Thyroid gland (tissue), 4 donors: ENCODE measurements around the gene SLC35E3. TPM values are rescaled to one million over a fixed set of nuclear protein-coding genes. Genes with fewer than 3 reads are reported as not detected.

Experiments
- DNase-seq, 2 donors: peaks; one replicate each; pipeline ENCODE4 v3.0.0-alpha.2; 2019
- H3K27ac ChIP-seq, 3 donors: fragments of 200-600 bp; sonication (generic); 1 replicate in 2 of 3; 2 replicates in 1 of 3; pipeline ENCODE4 v1.5.1; 2016 to 2019; ENCODE audit warnings: mild to moderate bottlenecking in 1 of 3, moderate library complexity in 1 of 3
- H3K27me3 ChIP-seq: fragments of 200-600 bp; sonication (generic); one replicate; pipeline ENCODE4 v1.5.1; 2019
- H3K36me3 ChIP-seq, 2 donors: fragments of 200-600 bp; sonication (generic); one replicate each; pipeline ENCODE4 v1.5.1; 2016 to 2019
- H3K4me1 ChIP-seq, 2 donors: fragments of 200-600 bp; sonication (generic); one replicate each; pipeline ENCODE4 v1.5.1; 2017 to 2019
- H3K4me3 ChIP-seq, 3 donors: fragments of 200-600 bp; sonication (generic); replicated peaks in 1 of 3; 1 replicate in 2 of 3; 2 replicates in 1 of 3; pipeline ENCODE4 v1.5.1; 2016; ENCODE audit warnings: mild to moderate bottlenecking in 1 of 3
- H3K9me3 ChIP-seq: fragments of 200-600 bp; sonication (generic); one replicate; pipeline ENCODE4 v1.5.1; 2017
- CTCF ChIP-seq, 6 experiments: fragments of 200-600 bp in 3 of 6; fragments of 450-650 bp in 3 of 6; sonication (generic) in 3 of 6; IDR thresholded peaks; one replicate each; pipeline ENCODE4 v1.5.1; 2016 to 2019; ENCODE audit warnings: antibody characterized with exemption in 6 of 6, mild to moderate bottlenecking in 2 of 6, inconsistent platforms in 1 of 6, moderate library complexity in 1 of 6
- POLR2A ChIP-seq, 2 donors: fragments of 450-650 bp; IDR thresholded peaks; one replicate each; pipeline ENCODE4 v1.6.1; 2017; ENCODE audit warnings: antibody characterized with exemption in 2 of 2, mild to moderate bottlenecking in 2 of 2, moderate library complexity in 1 of 2
- WGBS, 2 donors: methylation state at CpG; one replicate each; pipeline ENCODE4 v1.1.5; 2017; 5-methylcytosine and 5-hydroxymethylcytosine counted together
- intact Hi-C: fragments of 100-400 bp; cut with DNase I; formaldehyde crosslinking; loops from one replicate; pipeline ENCODE4 v1.15.1; 2023
- total RNA-seq, 4 donors: library from RNA; depleted of rRNA; stranded (reverse); fragments of >200 nt; gene quantifications; one replicate each; pipeline ENCODE4 v1.2.3, GENCODE V29; 2016

SLC35E3 gene
- total RNA-seq, 4 donors from 2014 or later = 2.1 to 4.0 (median 2.3) TPM

DNA sequence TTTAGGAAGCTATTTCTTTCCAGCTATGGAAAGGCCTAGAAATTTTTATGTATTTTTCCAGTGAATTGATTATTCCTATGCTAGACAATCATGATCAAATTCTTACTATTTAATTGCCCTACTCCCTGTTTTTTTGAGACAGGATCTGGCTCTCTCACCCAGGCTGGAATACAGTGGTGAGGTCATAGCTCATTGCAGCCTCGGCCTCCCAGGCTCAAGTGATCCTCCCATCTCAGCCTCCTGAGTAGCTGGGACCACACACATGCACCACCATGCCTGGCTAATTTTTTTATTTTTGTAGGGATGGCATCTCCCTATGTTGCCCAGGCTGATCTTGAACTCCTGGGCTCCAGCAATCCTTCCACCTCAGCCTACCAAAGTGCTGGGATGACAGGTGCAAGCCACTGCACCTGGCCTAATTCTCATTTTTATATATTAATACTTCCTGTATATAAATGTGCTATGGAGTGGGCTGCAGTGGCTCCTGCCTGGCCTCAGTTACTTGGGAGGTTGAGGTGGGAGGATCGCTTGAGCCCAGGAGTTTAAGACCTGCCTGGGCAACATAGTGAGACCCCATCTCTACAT lies 46.0 kb downstream of the SLC35E3 start:
- Histone ChIP-seq H3K4me3 (no peak overlapping the region), H3K36me3 (no peaks in the 10 kb centered on the region), H3K9me3 (no peaks in the 10 kb centered on the region), H3K4me1 (no peaks in the 10 kb centered on the region), H3K27ac (no peak overlapping the region), H3K27me3 (no peaks in the 10 kb centered on the region)
- 94 to 98% methylated on average over 2 of the region's 2 CpGs for WGBS, 2 donors
- no peak for DNase-seq
- no peak for TF ChIP-seq POLR2A (IDR thresholded peaks at IDR 0.05)
- TF ChIP-seq CTCF (IDR thresholded peaks at IDR 0.05) = no peak
- intact Hi-C loops = no loop called here

- intact Hi-C loops = no loop called here
These were observed 47.0 kb downstream of the SLC35E3 start for GRCh38 chr12:68792952-68793351.

DNA sequence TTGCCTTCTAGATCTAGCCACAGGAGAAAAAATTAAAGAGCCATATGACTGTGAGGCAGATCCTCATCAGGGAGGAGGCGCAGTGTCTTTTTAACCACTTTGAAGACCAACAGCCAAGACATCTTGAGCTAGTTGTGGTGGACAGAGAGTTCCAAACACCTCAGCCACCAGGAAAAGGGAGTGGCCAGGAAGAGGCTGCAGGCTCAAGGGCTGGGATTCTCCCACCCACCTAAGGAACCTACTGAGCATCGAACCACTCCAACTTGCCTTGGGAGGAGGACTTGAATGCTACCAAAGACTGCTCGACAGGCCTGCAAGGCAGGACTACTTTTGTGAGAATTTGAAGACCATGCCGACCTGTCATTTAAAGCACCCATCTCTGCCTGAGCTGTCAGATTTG lies 47.5 kb downstream of the SLC35E3 start:
- intact Hi-C loops = no loop called here
- no peaks in the 10 kb centered on the region for H3K36me3 ChIP-seq
- H3K4me1 ChIP-seq = no peaks in the 10 kb centered on the region
- H3K27me3 ChIP-seq = no peaks in the 10 kb centered on the region
- H3K9me3 ChIP-seq = no peaks in the 10 kb centered on the region
- 83 to 84% methylated on average over 4 of the region's 4 CpGs for WGBS, 2 donors
- no peak overlapping the region for H3K27ac ChIP-seq
- no peak for TF ChIP-seq POLR2A (IDR thresholded peaks at IDR 0.05)
- TF ChIP-seq CTCF (IDR thresholded peaks at IDR 0.05) = no peak
- H3K4me3 ChIP-seq = no peak overlapping the region
- no peak for DNase-seq

More at GRCh38 chr12:68792952-68793351, 47.0 kb downstream of the SLC35E3 start:
- Histone ChIP-seq H3K4me1 (no peaks in the 10 kb centered on the region), H3K9me3 (no peaks in the 10 kb centered on the region), H3K36me3 (no peaks in the 10 kb centered on the region), H3K4me3 (no peak overlapping the region), H3K27me3 (no peaks in the 10 kb centered on the region), H3K27ac (no peak overlapping the region)
- peak in 1 of 2 donors; percentile 23 for DNase-seq
- TF ChIP-seq POLR2A (IDR thresholded peaks at IDR 0.05) = no peak
- 64 to 65% methylated on average over 2 of the region's 2 CpGs for WGBS, 2 donors

GRCh38 chr12:68793975-68794652 lies 48.1 kb downstream of the SLC35E3 start:
- DNase-seq = no peak

GRCh38 chr12:68794653-68795251 lies 48.8 kb downstream of the SLC35E3 start:
- Histone ChIP-seq H3K4me1 (no peaks in the 10 kb centered on the region), H3K9me3 (no peaks in the 10 kb centered on the region), H3K4me3 (no peak overlapping the region), H3K36me3 (no peaks in the 10 kb centered on the region), H3K27me3 (no peaks in the 10 kb centered on the region), H3K27ac (no peak overlapping the region)
- TF ChIP-seq CTCF (IDR thresholded peaks at IDR 0.05) (no peak), POLR2A (IDR thresholded peaks at IDR 0.05) (no peak)
- 93 to 98% methylated on average over 3 of the region's 3 CpGs for WGBS, 2 donors
- DNase-seq = no peak
- intact Hi-C loops = no loop called here

More at GRCh38 chr12:68793975-68794652, 48.1 kb downstream of the SLC35E3 start:
- WGBS, 2 donors = 91 to 98% methylated on average over 4 of the region's 4 CpGs
- Histone ChIP-seq H3K36me3 (no peaks in the 10 kb centered on the region), H3K9me3 (no peaks in the 10 kb centered on the region), H3K4me1 (no peaks in the 10 kb centered on the region), H3K27me3 (no peaks in the 10 kb centered on the region), H3K27ac (no peak overlapping the region), H3K4me3 (no peak overlapping the region)
- TF ChIP-seq POLR2A (IDR thresholded peaks at IDR 0.05) (no peak), CTCF (IDR thresholded peaks at IDR 0.05) (no peak)
- intact Hi-C loops = no loop called here
